Measurements from ENCODE around the gene PTCHD1.

GRCh38 chrX:23356189-23356588 is 21.5 kb downstream of the PTCHD1 start:
- TF ChIP-seq GATA3 (IDR thresholded peaks at IDR 0.05; ENCODE audit: low read depth, low read length) (no peak), GATA2 (IDR thresholded peaks at IDR 0.05; ENCODE audit: low read depth, low read length) (no peak)
